B cell (primary cell): ENCODE results near the gene DNASE1L3. TPM values are rescaled to one million over a fixed set of nuclear protein-coding genes. Genes with fewer than 3 reads are reported as not detected.

ENCODE experiments used
- ATAC-seq: fragments of 200-7000 bp; cut with Tn5 transposase; one replicate; pipeline ENCODE4 v1.10.0; 2021; ENCODE audit warnings: low read depth, mild to moderate bottlenecking, moderate number of reproducible peaks, moderate library complexity
- CTCF ChIA-PET: fragments of 350-600 bp; sonication (Branson Sonifier 250); formaldehyde crosslinking; loops from one replicate; lab custom pipeline; 2021; ENCODE audit warnings: antibody characterized with exemption, inconsistent platforms; lab: Charles Lee
- POLR2A ChIA-PET: fragments of 350-600 bp; sonication (Branson Sonifier 250); formaldehyde crosslinking; loops from one replicate; lab custom pipeline; 2021; ENCODE audit warnings: antibody characterized with exemption; lab: Charles Lee
- DNase-seq: peaks from one replicate; pipeline ENCODE4 v3.0.0; 2013
- H2AFZ ChIP-seq: 2 replicates; pipeline ENCODE4 v1.6.1; 2012; ENCODE audit warnings: mild to moderate bottlenecking, low read depth, low read length; ENCODE audit not compliant: insufficient read depth, poor library complexity, severe bottlenecking
- H3K27ac ChIP-seq, 2 donors: 1 replicate in 1 of 2; 2 replicates in 1 of 2; pipeline ENCODE4 v1.5.1; 2012 to 2013; ENCODE audit warnings: low read length in 2 of 2, mild to moderate bottlenecking in 2 of 2, moderate library complexity in 1 of 2
- H3K27me3 ChIP-seq, 4 experiments: fragments of 200-600 bp in 1 of 4; sonication (generic) in 1 of 4; replicated peaks in 1 of 4; 1 replicate in 2 of 4; 2 replicates in 2 of 4; pipeline versions ENCODE4 v1.6.1 to v1.7.0; 2013 to 2016; ENCODE audit warnings: low read length in 3 of 4, mild to moderate bottlenecking in 2 of 4, mixed read lengths in 1 of 4, moderate library complexity in 1 of 4; ENCODE audit not compliant: insufficient read depth in 4 of 4, control insufficient read depth in 3 of 4; ENCODE audit errors: control extremely low read depth in 1 of 4
- H3K36me3 ChIP-seq, 2 experiments: replicated peaks in 1 of 2; 1 replicate in 1 of 2; 2 replicates in 1 of 2; pipeline versions ENCODE4 v1.6.1 to v1.7.1; 2013; ENCODE audit warnings: low read length in 1 of 2; ENCODE audit not compliant: insufficient read depth in 2 of 2, control insufficient read depth in 1 of 2; ENCODE audit errors: control extremely low read depth in 1 of 2, extremely low read depth in 1 of 2
- H3K4me1 ChIP-seq, 2 donors: fragments of 200-600 bp in 1 of 2; sonication (generic) in 1 of 2; 1 replicate in 1 of 2; 2 replicates in 1 of 2; pipeline versions ENCODE4 v1.5.1 to v1.6.1; 2013 to 2017; ENCODE audit warnings: low read length in 2 of 2; ENCODE audit not compliant: control insufficient read depth in 2 of 2, insufficient read depth in 2 of 2
- H3K4me2 ChIP-seq: replicated peaks from 2 replicates; pipeline ENCODE3; 2012; ENCODE audit warnings: mild to moderate bottlenecking, low read depth, low read length; ENCODE audit not compliant: poor library complexity, severe bottlenecking
- H3K4me3 ChIP-seq, 5 experiments: fragments of 200-600 bp in 1 of 5; sonication (generic) in 1 of 5; 1 replicate in 3 of 5; 2 replicates in 2 of 5; pipeline versions ENCODE4 v1.5.1 to v1.7.0; 2011 to 2016; ENCODE audit warnings: low read length in 4 of 5, mild to moderate bottlenecking in 4 of 5, low read depth in 2 of 5, control low read depth in 1 of 5, moderate library complexity in 1 of 5; ENCODE audit not compliant: insufficient read depth in 1 of 5; ENCODE audit errors: control extremely low read depth in 1 of 5, extremely low read depth in 1 of 5
- H3K79me2 ChIP-seq: fragments of 200-600 bp; sonication (generic); one replicate; pipeline ENCODE4 v1.6.0; 2016; ENCODE audit warnings: low read length; ENCODE audit not compliant: control insufficient read depth, insufficient read depth
- H3K9ac ChIP-seq: fragments of 200-600 bp; sonication (generic); 2 replicates; pipeline ENCODE4 v1.6.1; 2017; ENCODE audit warnings: mild to moderate bottlenecking, low read length, moderate library complexity
- H3K9me3 ChIP-seq, 3 donors: one replicate each; pipeline versions ENCODE4 v1.6.1 to v1.7.1; 2013; ENCODE audit warnings: low read length in 2 of 3; ENCODE audit not compliant: control insufficient read depth in 2 of 3, insufficient read depth in 1 of 3; ENCODE audit errors: control extremely low read depth in 1 of 3
- H4K20me1 ChIP-seq: 2 replicates; pipeline ENCODE4 v1.6.0; 2012; ENCODE audit warnings: mild to moderate bottlenecking, low read length; ENCODE audit not compliant: insufficient read depth, control insufficient read depth, poor library complexity, severe bottlenecking
- H3K27ac Mint-ChIP-seq: one replicate; pipeline ENCODE4 v1.8.0; 2021; ENCODE audit warnings: mixed read lengths
- H3K27me3 Mint-ChIP-seq: one replicate; pipeline ENCODE4 v1.8.0; 2021; ENCODE audit warnings: mixed read lengths
- H3K4me1 Mint-ChIP-seq: one replicate; pipeline ENCODE4 v1.8.0; 2021; ENCODE audit warnings: mixed read lengths
- H3K4me3 Mint-ChIP-seq: one replicate; pipeline ENCODE4 v1.8.0; 2021; ENCODE audit warnings: mixed read lengths
- H3K9me3 Mint-ChIP-seq: one replicate; pipeline ENCODE4 v1.8.0; 2022; ENCODE audit warnings: mixed read lengths; ENCODE audit not compliant: insufficient read depth
- CTCF ChIP-seq: fragments of 200-600 bp; IDR thresholded peaks from one replicate; pipeline ENCODE4 v1.8.0; 2022; ENCODE audit warnings: antibody characterized with exemption, mild to moderate bottlenecking
- EZH2 ChIP-seq: IDR thresholded peaks from 2 replicates; pipeline ENCODE4 v1.6.1; 2012; ENCODE audit warnings: borderline replicate concordance, low read depth, mild to moderate bottlenecking, moderate library complexity, low read length; ENCODE audit not compliant: insufficient read depth, poor library complexity, severe bottlenecking
- whole genome bisulfite sequencing: methylation state at CpG from one replicate; pipeline ENCODE4 v1.1.5; 2013; ENCODE audit warnings: missing lambda C conversion rate; ENCODE audit not compliant: insufficient coverage; 5-methylcytosine and 5-hydroxymethylcytosine counted together
- intact Hi-C: fragments of 100-400 bp; cut with micrococcal nuclease; formaldehyde crosslinking; loops from one replicate; pipeline ENCODE4 v1.10.0; 2022
- polyA plus RNA-seq: library from polyadenylated mRNA; depleted of rRNA; stranded (reverse); fragments of >200 nt; gene quantifications from 2 replicates; pipeline ENCODE4 v1.2.3, GENCODE V29; 2012
- total RNA-seq, 2 donors: library from RNA; stranded (reverse); fragments of 120-200 nt in 1 of 2; gene quantifications; 1 replicate in 1 of 2; 2 replicates in 1 of 2; pipeline versions ENCODE4 v1.2.3 to v1.2.4, GENCODE V29; 2013 to 2022

The DNASE1L3 gene
- total and polyA plus RNA-seq, 2 donors (not counting 1 experiment from before 2014, with no cell fraction given) = 0.39 to 2.6 TPM

- POLR2A ChIA-PET = interaction anchor here (1.2 kb wide), 1 partner anchor 130 kb away, joined by 5 read pairs; the partner anchor contains the start of genes HTD2 and RPP14
- Histone ChIP-seq H3K79me2 (no peaks in the 10 kb centered on the region), H4K20me1 (no peaks in the 10 kb centered on the region), H3K9me3 (no peaks in the 10 kb centered on the region), H3K27ac (no peak overlapping the region), H3K9ac (no peak overlapping the region), H2AFZ (no peak overlapping the region), H3K4me3 (no peak overlapping the region), H3K36me3 (no peaks in the 10 kb centered on the region), H3K4me2 (peak overlapping the region; percentile 88), H3K27me3 (peaks cover 0 to 8% (median 3%) of the 10 kb centered on the region in 4 experiments), H3K4me1 (peaks cover 19 to 21% of the 10 kb centered on the region in 2 donors)
- no peak overlapping the region for H3K27ac Mint-ChIP-seq
- 100% methylated on average over 1 of the region's 10 CpGs for WGBS
- no peaks in the 10 kb centered on the region for H3K9me3 Mint-ChIP-seq
- no peaks in the 10 kb centered on the region for H3K27me3 Mint-ChIP-seq
- intact Hi-C loops = loop anchor here (1.0 to 10.0 kb wide), 4 partner anchors 40 to 355 kb away; partner anchors contain the start of gene FLNB
- DNase-seq = no peak
- CTCF ChIA-PET = interaction anchor here (0.7 to 15.0 kb wide), 28 partner anchors 10 to 949 kb away, joined by 3 to 334 read pairs (median 4); partner anchors contain the start of genes FLNB, HTD2 and RPP14
- TF ChIP-seq EZH2 (no peak), CTCF (no peak)
- peaks cover 23% of the 10 kb centered on the region for H3K4me1 Mint-ChIP-seq
- ATAC-seq = no peak
- peak overlapping the region; percentile 86 for H3K4me3 Mint-ChIP-seq
These were observed 33.8 kb downstream of the DNASE1L3 start for GRCh38 chr3:58176827-58177489.

DNA sequence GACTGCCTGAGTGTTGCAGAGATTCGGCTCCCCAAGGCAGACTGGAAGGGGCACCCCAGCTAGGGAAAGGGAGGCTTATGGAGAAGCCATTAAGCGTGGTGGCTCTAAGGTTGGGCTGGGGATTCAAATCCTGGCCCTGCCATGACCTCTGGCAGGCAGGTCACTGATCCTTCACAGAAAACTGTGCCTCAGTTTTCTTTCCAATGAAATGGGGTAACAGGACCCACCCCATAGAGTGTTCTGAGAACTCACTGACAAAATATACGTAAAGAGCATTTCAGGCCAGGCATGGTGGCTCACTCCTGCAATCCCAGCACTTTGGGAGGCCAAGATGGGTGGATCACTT is 34.6 kb downstream of the DNASE1L3 start:
- ATAC-seq = no peak
- no peaks in the 10 kb centered on the region for H3K36me3 ChIP-seq
- H3K4me3 ChIP-seq = no peak overlapping the region
- no peak overlapping the region for H2AFZ ChIP-seq
- Mint-ChIP-seq H3K4me3 (no peak overlapping the region), H3K4me1 (peaks cover 15% of the 10 kb centered on the region), H3K27me3 (no peaks in the 10 kb centered on the region), H3K9me3 (no peaks in the 10 kb centered on the region), H3K27ac (no peak overlapping the region)
- H3K4me2 ChIP-seq = no peak overlapping the region
- ChIA-PET CTCF (interaction anchor here (0.8 to 4.1 kb wide), 3 partner anchors 11 to 454 kb away, joined by 3 to 25 read pairs (median 3); no protein-coding TSS in a partner anchor), POLR2A (no interaction called here)
- DNase-seq = no peak
- no peaks in the 10 kb centered on the region for H3K79me2 ChIP-seq
- H3K9ac ChIP-seq = no peak overlapping the region
- intact Hi-C loops = loop anchor here (2.0 to 10.0 kb wide), 3 partner anchors 41 to 167 kb away; partner anchors contain the start of gene FLNB
- no peaks in the 10 kb centered on the region for H3K9me3 ChIP-seq
- no peak overlapping the region for H3K27ac ChIP-seq
- 100% methylated on average over 2 of the region's 3 CpGs for WGBS
- no peak for TF ChIP-seq EZH2
- TF ChIP-seq CTCF = no peak
- peaks cover 0 to 8% (median 3%) of the 10 kb centered on the region in 4 experiments for H3K27me3 ChIP-seq
- peaks cover 15 to 21% of the 10 kb centered on the region in 2 donors for H3K4me1 ChIP-seq
- H4K20me1 ChIP-seq = no peaks in the 10 kb centered on the region
